ENCODE measurements around the gene SEBOX. TPM values are rescaled to one million over a fixed set of nuclear protein-coding genes. Genes with fewer than 3 reads are reported as not detected.

Gene SEBOX
- total RNA-seq, 1 donor from 2014 or later = not detected

- DNase-seq (ENCODE audit: low spot score) = no peak
- H3K27me3 Mint-ChIP-seq (ENCODE audit: low read depth) = peaks cover 8% of the 10 kb centered on the region
- no peaks in the 10 kb centered on the region for H3K9me3 Mint-ChIP-seq
- peaks cover 9% of the 10 kb centered on the region for H3K36me3 Mint-ChIP-seq (ENCODE audit: low read depth)
- peak overlapping the region; percentile 13 for H3K4me3 Mint-ChIP-seq (ENCODE audit: low read depth)
- intact Hi-C loops (cut with micrococcal nuclease) = loop anchor here (10.0 kb wide), 1 partner anchor 59 kb away; the partner anchor contains the start of genes SARM1 and VTN
- H3K27ac Mint-ChIP-seq = no peak overlapping the region
- H3K4me1 Mint-ChIP-seq (ENCODE audit: low read depth) = peaks cover 23% of the 10 kb centered on the region
Measured at GRCh38 chr17:28315846-28316705, 48.9 kb downstream of the SEBOX start.

GRCh38 chr17:28313841-28314240, 51.2 kb downstream of the SEBOX start:
- peaks cover 9% of the 10 kb centered on the region for H3K4me1 Mint-ChIP-seq (ENCODE audit: low read depth)
- H3K27me3 Mint-ChIP-seq (ENCODE audit: low read depth) = peaks cover 12% of the 10 kb centered on the region
- DNase-seq (ENCODE audit: low spot score) = no peak
- no peaks in the 10 kb centered on the region for H3K9me3 Mint-ChIP-seq
- H3K36me3 Mint-ChIP-seq (ENCODE audit: low read depth) = no peaks in the 10 kb centered on the region
- intact Hi-C loops (cut with micrococcal nuclease) = loop anchor here (10.0 kb wide), 1 partner anchor 61 kb away; the partner anchor contains the start of genes SARM1 and VTN
- no peak overlapping the region for H3K4me3 Mint-ChIP-seq (ENCODE audit: low read depth)
- H3K27ac Mint-ChIP-seq = no peak overlapping the region

Other genes starting within 250 kb of the SEBOX start
- 60.5 and 61.8 TPM in 2 replicates for gene TMEM97, start 46.0 kb downstream of the SEBOX start, total RNA-seq
- 21.1 and 24.1 TPM in 2 replicates for gene IFT20, start 29.7 kb downstream of the SEBOX start, total RNA-seq
- 31.3 and 32.3 TPM in 2 replicates for gene TNFAIP1, start 29.4 kb downstream of the SEBOX start, total RNA-seq
- gene POLDIP2, start 7.7 kb downstream of the SEBOX start, total RNA-seq = 89.7 and 93.2 TPM in 2 replicates
- 0.23 and 0.50 TPM in 2 replicates for gene VTN, start 5.1 kb upstream of the SEBOX start, total RNA-seq
- gene SARM1, start 6.5 kb upstream of the SEBOX start, total RNA-seq = 35.0 and 35.9 TPM in 2 replicates
- gene SLC46A1, start 41.0 kb upstream of the SEBOX start, total RNA-seq = 5.3 and 6.9 TPM in 2 replicates
- not detected in 2 replicates for gene SLC13A2, start 108.4 kb upstream of the SEBOX start, total RNA-seq
- gene FOXN1, start 141.1 kb upstream of the SEBOX start, total RNA-seq = not detected in 2 replicates
- gene UNC119, start 187.4 kb upstream of the SEBOX start, total RNA-seq = 55.3 and 63.9 TPM in 2 replicates
- 65.1 and 70.9 TPM in 2 replicates for gene PIGS, start 206.3 kb upstream of the SEBOX start, total RNA-seq
- gene ALDOC, start 211.7 kb upstream of the SEBOX start, total RNA-seq = 95.0 and 95.7 TPM in 2 replicates
- gene SPAG5, start 233.8 kb upstream of the SEBOX start, total RNA-seq = 92.5 and 98.8 TPM in 2 replicates
- 35.2 and 37.9 TPM in 2 replicates for gene RSKR, start 249.0 kb upstream of the SEBOX start, total RNA-seq